Measurements from ENCODE around the gene SLC15A2. TPM values are rescaled to one million over a fixed set of nuclear protein-coding genes. Genes with fewer than 3 reads are reported as not detected.

SLC15A2 gene
- polyA plus RNA-seq, 4 donors, result 0.34 to 2.6 (median 0.83) TPM

- 12 to 64% (median 31%) methylated on average over 4 of the region's 4 CpGs for WGBS, 3 donors
- no peak overlapping the region for H3K4me3 ChIP-seq (ENCODE audit: low read depth in 1 of 3, low read length in 3 of 3)
- no peak overlapping the region for H3K27ac ChIP-seq (ENCODE audit: low read depth in 1 of 3, low read length in 2 of 3)
- DNase-seq (peak; percentile 7 to 68), FAIRE-seq (no peak)
- peaks cover 0 to 4% (median 0%) of the 10 kb centered on the region in 3 donors for H3K36me3 ChIP-seq (ENCODE audit: control insufficient read depth in 3 of 3, insufficient read depth in 2 of 3, low read depth in 1 of 3, low read length in 3 of 3)
- peaks cover 0 to 8% (median 0%) of the 10 kb centered on the region in 3 donors for H3K4me1 ChIP-seq (ENCODE audit: control insufficient read depth in 3 of 3, insufficient read depth in 2 of 3, low read depth in 1 of 3, low read length in 2 of 3)
- no peaks in the 10 kb centered on the region for H3K9me3 ChIP-seq (ENCODE audit: control insufficient read depth in 2 of 2, insufficient read depth in 1 of 2, low read depth in 1 of 2, low read length in 1 of 2)
- no peaks in the 10 kb centered on the region for H3K27me3 ChIP-seq (ENCODE audit: control insufficient read depth in 3 of 3, insufficient read depth in 3 of 3, low read length in 3 of 3)
These were observed 48.0 kb downstream of the SLC15A2 start for GRCh38 chr3:121942116-121942786.

DNA sequence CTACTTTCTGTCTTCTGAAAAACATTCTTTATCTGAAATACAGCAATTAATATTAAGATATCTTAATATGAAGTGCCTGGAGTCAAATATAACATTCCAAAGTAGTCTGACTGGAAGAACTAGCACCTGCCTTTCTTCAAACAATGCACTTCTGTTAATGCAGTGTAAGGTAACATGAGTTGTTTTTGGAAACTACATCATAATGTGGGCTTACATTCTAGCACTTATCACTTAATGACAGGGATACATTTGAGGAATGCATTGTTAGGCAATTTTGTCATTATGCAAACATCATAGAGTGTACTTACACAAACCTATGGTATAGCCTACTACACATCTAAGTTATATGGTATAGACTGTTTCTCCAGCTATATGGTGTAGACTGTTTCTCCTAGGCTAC is 49.2 kb downstream of the SLC15A2 start:
- no peak for FAIRE-seq
- Histone ChIP-seq H3K36me3 (ENCODE audit: control insufficient read depth in 3 of 3, insufficient read depth in 2 of 3, low read depth in 1 of 3, low read length in 3 of 3) (peaks cover 0 to 4% (median 0%) of the 10 kb centered on the region in 3 donors), H3K4me3 (ENCODE audit: low read depth in 1 of 3, low read length in 3 of 3) (no peak overlapping the region), H3K27ac (ENCODE audit: low read depth in 1 of 3, low read length in 2 of 3) (no peak overlapping the region), H3K4me1 (ENCODE audit: control insufficient read depth in 3 of 3, insufficient read depth in 2 of 3, low read depth in 1 of 3, low read length in 2 of 3) (peaks cover 0 to 8% (median 0%) of the 10 kb centered on the region in 3 donors), H3K9me3 (ENCODE audit: control insufficient read depth in 2 of 2, insufficient read depth in 1 of 2, low read depth in 1 of 2, low read length in 1 of 2) (no peaks in the 10 kb centered on the region), H3K27me3 (ENCODE audit: control insufficient read depth in 3 of 3, insufficient read depth in 3 of 3, low read length in 3 of 3) (no peaks in the 10 kb centered on the region)
- no peak for DNase-seq

GRCh38 chr3:121948641-121949040 is 54.4 kb downstream of the SLC15A2 start:
- no peaks in the 10 kb centered on the region for H3K36me3 ChIP-seq (ENCODE audit: control insufficient read depth in 3 of 3, insufficient read depth in 2 of 3, low read depth in 1 of 3, low read length in 3 of 3)
- no peak overlapping the region for H3K27ac ChIP-seq (ENCODE audit: low read depth in 1 of 3, low read length in 2 of 3)
- peaks cover 0 to 5% of the 10 kb centered on the region in 2 donors for H3K9me3 ChIP-seq (ENCODE audit: control insufficient read depth in 2 of 2, insufficient read depth in 1 of 2, low read depth in 1 of 2, low read length in 1 of 2)
- H3K4me3 ChIP-seq (ENCODE audit: low read depth in 1 of 3, low read length in 3 of 3), result no peak overlapping the region
- WGBS, 3 donors, result 90 to 95% (median 91%) methylated on average over 1 of the region's 1 CpG
- DNase-seq, result no peak
- FAIRE-seq, result no peak
- no peaks in the 10 kb centered on the region for H3K27me3 ChIP-seq (ENCODE audit: control insufficient read depth in 3 of 3, insufficient read depth in 3 of 3, low read length in 3 of 3)
- no peaks in the 10 kb centered on the region for H3K4me1 ChIP-seq (ENCODE audit: control insufficient read depth in 3 of 3, insufficient read depth in 2 of 3, low read depth in 1 of 3, low read length in 2 of 3)

DNA sequence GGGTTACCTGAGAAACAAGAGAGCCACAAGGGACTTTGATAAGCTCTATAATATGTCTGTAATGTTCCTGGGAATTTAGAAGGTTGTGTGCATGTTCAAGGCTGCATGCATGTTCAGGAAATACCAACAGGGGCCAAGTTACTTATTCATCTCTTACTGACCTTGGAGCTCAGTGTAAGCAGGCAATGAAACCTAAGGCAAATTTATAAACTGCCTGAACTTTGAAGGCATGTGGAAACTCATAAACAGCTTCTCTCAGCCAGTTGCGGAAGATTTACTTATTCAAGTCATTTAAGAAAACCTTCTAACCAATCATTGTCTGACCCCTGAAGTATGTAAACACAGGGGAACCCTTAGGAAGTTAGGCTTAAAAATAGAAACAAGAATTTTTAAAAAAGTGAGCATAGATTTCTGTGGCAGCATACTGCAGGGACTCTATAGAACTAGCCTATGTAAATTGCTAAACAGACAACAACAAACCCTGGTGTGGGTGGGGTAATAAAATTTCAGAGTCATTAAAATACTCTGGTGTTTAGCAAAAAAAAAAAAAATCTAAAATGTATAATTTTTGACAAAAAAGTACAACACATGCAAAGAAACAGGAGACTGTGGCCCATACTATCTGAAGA is 57.2 kb downstream of the SLC15A2 start:
- H3K4me3 ChIP-seq (ENCODE audit: low read depth in 1 of 3, low read length in 3 of 3), result no peak overlapping the region
- FAIRE-seq, result no peak
- no peaks in the 10 kb centered on the region for H3K27me3 ChIP-seq (ENCODE audit: control insufficient read depth in 3 of 3, insufficient read depth in 3 of 3, low read length in 3 of 3)
- DNase-seq, result peak in 1 of 2 donors; percentile 44
- H3K9me3 ChIP-seq (ENCODE audit: control insufficient read depth in 2 of 2, insufficient read depth in 1 of 2, low read depth in 1 of 2, low read length in 1 of 2), result peaks cover 0 to 5% of the 10 kb centered on the region in 2 donors
- no peaks in the 10 kb centered on the region for H3K36me3 ChIP-seq (ENCODE audit: control insufficient read depth in 3 of 3, insufficient read depth in 2 of 3, low read depth in 1 of 3, low read length in 3 of 3)
- H3K27ac ChIP-seq (ENCODE audit: low read depth in 1 of 3, low read length in 2 of 3), result peak overlapping the region in 1 of 3 donors; percentile 9
- H3K4me1 ChIP-seq (ENCODE audit: control insufficient read depth in 3 of 3, insufficient read depth in 2 of 3, low read depth in 1 of 3, low read length in 2 of 3), result no peaks in the 10 kb centered on the region
- 0 to 80% (median 27%) methylated on average over 1 of the region's 1 CpG for WGBS, 3 donors

DNA sequence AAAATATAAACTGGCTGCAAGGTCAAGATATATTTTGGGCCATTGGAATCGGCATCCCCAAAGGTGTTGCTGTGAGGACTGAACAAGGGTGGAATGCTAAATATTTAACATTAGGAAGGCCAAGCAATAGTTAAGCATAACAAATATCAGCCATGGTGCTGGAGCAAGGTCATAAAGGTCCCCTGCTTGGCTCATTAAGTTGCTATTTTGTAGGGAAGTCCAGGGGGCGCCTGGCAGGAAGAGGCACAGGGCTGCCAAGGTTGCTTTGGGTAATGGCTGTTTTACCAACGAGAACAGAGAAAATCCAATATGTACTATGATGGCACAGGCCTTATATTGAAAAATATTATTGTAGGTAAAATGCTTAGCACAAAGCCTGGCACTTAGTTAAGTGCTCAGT is 62.2 kb downstream of the SLC15A2 start:
- no peaks in the 10 kb centered on the region for H3K27me3 ChIP-seq (ENCODE audit: control insufficient read depth in 3 of 3, insufficient read depth in 3 of 3, low read length in 3 of 3)
- H3K9me3 ChIP-seq (ENCODE audit: control insufficient read depth in 2 of 2, insufficient read depth in 1 of 2, low read depth in 1 of 2, low read length in 1 of 2), result peaks cover 0 to 5% of the 10 kb centered on the region in 2 donors
- H3K4me1 ChIP-seq (ENCODE audit: control insufficient read depth in 3 of 3, insufficient read depth in 2 of 3, low read depth in 1 of 3, low read length in 2 of 3), result no peaks in the 10 kb centered on the region
- H3K36me3 ChIP-seq (ENCODE audit: control insufficient read depth in 3 of 3, insufficient read depth in 2 of 3, low read depth in 1 of 3, low read length in 3 of 3), result no peaks in the 10 kb centered on the region
- H3K4me3 ChIP-seq (ENCODE audit: low read depth in 1 of 3, low read length in 3 of 3), result no peak overlapping the region
- H3K27ac ChIP-seq (ENCODE audit: low read depth in 1 of 3, low read length in 2 of 3), result no peak overlapping the region
- FAIRE-seq, result no peak
- WGBS, 3 donors, result 86 to 92% (median 90%) methylated on average over 3 of the region's 3 CpGs
- DNase-seq, result no peak

GRCh38 chr3:121957674-121958415 is 63.6 kb downstream of the SLC15A2 start:
- no peak overlapping the region for H3K27ac ChIP-seq (ENCODE audit: low read depth in 1 of 3, low read length in 2 of 3)
- no peak overlapping the region for H3K4me3 ChIP-seq (ENCODE audit: low read depth in 1 of 3, low read length in 3 of 3)
- DNase-seq, result no peak
- no peaks in the 10 kb centered on the region for H3K36me3 ChIP-seq (ENCODE audit: control insufficient read depth in 3 of 3, insufficient read depth in 2 of 3, low read depth in 1 of 3, low read length in 3 of 3)
- no peaks in the 10 kb centered on the region for H3K4me1 ChIP-seq (ENCODE audit: control insufficient read depth in 3 of 3, insufficient read depth in 2 of 3, low read depth in 1 of 3, low read length in 2 of 3)
- H3K9me3 ChIP-seq (ENCODE audit: control insufficient read depth in 2 of 2, insufficient read depth in 1 of 2, low read depth in 1 of 2, low read length in 1 of 2), result peaks cover 0 to 2% of the 10 kb centered on the region in 2 donors
- FAIRE-seq, result no peak
- H3K27me3 ChIP-seq (ENCODE audit: control insufficient read depth in 3 of 3, insufficient read depth in 3 of 3, low read length in 3 of 3), result no peaks in the 10 kb centered on the region
- WGBS, 3 donors, result 82 to 97% (median 88%) methylated on average over 2 of the region's 2 CpGs

- H3K4me3 ChIP-seq (ENCODE audit: low read depth in 1 of 3, low read length in 3 of 3), result no peak overlapping the region
- no peaks in the 10 kb centered on the region for H3K4me1 ChIP-seq (ENCODE audit: control insufficient read depth in 3 of 3, insufficient read depth in 2 of 3, low read depth in 1 of 3, low read length in 2 of 3)
- WGBS, 3 donors, result 69 to 87% (median 79%) methylated on average over 3 of the region's 3 CpGs
- H3K27ac ChIP-seq (ENCODE audit: low read depth in 1 of 3, low read length in 2 of 3), result no peak overlapping the region
- H3K36me3 ChIP-seq (ENCODE audit: control insufficient read depth in 3 of 3, insufficient read depth in 2 of 3, low read depth in 1 of 3, low read length in 3 of 3), result no peaks in the 10 kb centered on the region
- H3K9me3 ChIP-seq (ENCODE audit: control insufficient read depth in 2 of 2, insufficient read depth in 1 of 2, low read depth in 1 of 2, low read length in 1 of 2), result peaks cover 0 to 2% of the 10 kb centered on the region in 2 donors
- FAIRE-seq (no peak), DNase-seq (no peak)
- no peaks in the 10 kb centered on the region for H3K27me3 ChIP-seq (ENCODE audit: control insufficient read depth in 3 of 3, insufficient read depth in 3 of 3, low read length in 3 of 3)
These were observed 64.6 kb downstream of the SLC15A2 start for GRCh38 chr3:121958801-121959200.

DNA sequence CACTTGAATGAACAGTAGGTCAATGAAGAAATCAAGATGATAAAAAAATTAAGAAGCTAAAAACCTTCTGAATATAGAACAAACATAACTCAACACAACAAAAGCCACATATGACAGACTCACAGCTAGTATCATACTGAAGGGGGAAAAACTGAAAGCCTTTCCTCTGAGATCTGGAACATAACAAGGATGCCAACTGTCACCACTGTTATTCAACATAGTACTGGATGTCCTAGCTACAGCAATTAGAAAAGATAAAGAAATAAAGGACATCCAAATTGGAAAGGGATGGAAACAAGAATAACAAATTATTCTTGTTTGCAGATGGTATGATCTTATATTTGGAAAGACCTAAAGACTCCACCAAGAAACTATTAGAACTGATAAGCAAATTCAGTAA is 67.1 kb downstream of the SLC15A2 start:
- H3K4me3 ChIP-seq (ENCODE audit: low read depth in 1 of 3, low read length in 3 of 3), result no peak overlapping the region
- DNase-seq (no peak), FAIRE-seq (no peak)
- H3K27ac ChIP-seq (ENCODE audit: low read depth in 1 of 3, low read length in 2 of 3), result no peak overlapping the region
- H3K36me3 ChIP-seq (ENCODE audit: control insufficient read depth in 3 of 3, insufficient read depth in 2 of 3, low read depth in 1 of 3, low read length in 3 of 3), result no peaks in the 10 kb centered on the region
- H3K27me3 ChIP-seq (ENCODE audit: control insufficient read depth in 3 of 3, insufficient read depth in 3 of 3, low read length in 3 of 3), result no peaks in the 10 kb centered on the region
- H3K9me3 ChIP-seq (ENCODE audit: control insufficient read depth in 2 of 2, insufficient read depth in 1 of 2, low read depth in 1 of 2, low read length in 1 of 2), result peaks cover 0 to 2% of the 10 kb centered on the region in 2 donors
- no peaks in the 10 kb centered on the region for H3K4me1 ChIP-seq (ENCODE audit: control insufficient read depth in 3 of 3, insufficient read depth in 2 of 3, low read depth in 1 of 3, low read length in 2 of 3)
